ENCODE measurements around the gene ACOXL. TPM values are rescaled to one million over a fixed set of nuclear protein-coding genes. Genes with fewer than 3 reads are reported as not detected.
A peak's percentile ranks its signal among the peaks of the same experiment; 100 is the strongest.

The ACOXL gene
- total RNA-seq, 1 experiment from 2014 or later = not detected

- DNase-seq (ENCODE audit: low read depth) = no peak
These were observed 14.0 kb upstream of the ACOXL start for GRCh38 chr2:110718382-110718781.

- no peak for DNase-seq (ENCODE audit: low read depth)
These were observed 13.4 kb upstream of the ACOXL start for GRCh38 chr2:110718990-110719389.

- DNase-seq (ENCODE audit: low read depth) = no peak
These were observed 11.8 kb upstream of the ACOXL start for GRCh38 chr2:110720547-110720946.

- no peak for DNase-seq (ENCODE audit: low read depth)
These were observed 7.6 kb upstream of the ACOXL start for GRCh38 chr2:110724820-110725219.

GRCh38 chr2:110725370-110725769 is 7.0 kb upstream of the ACOXL start:
- DNase-seq (ENCODE audit: low read depth) = no peak

GRCh38 chr2:110725859-110726258 is 6.5 kb upstream of the ACOXL start:
- no peak for DNase-seq (ENCODE audit: low read depth)

- no peak for DNase-seq (ENCODE audit: low read depth)
These were observed 6.1 kb upstream of the ACOXL start for GRCh38 chr2:110726285-110726684.

- DNase-seq (ENCODE audit: low read depth) = no peak
These were observed 4.5 kb upstream of the ACOXL start for GRCh38 chr2:110727923-110728322.

- no peak for DNase-seq (ENCODE audit: low read depth)
These were observed 3.3 kb upstream of the ACOXL start for GRCh38 chr2:110729106-110729505.

- DNase-seq (ENCODE audit: low read depth) = no peak
These were observed 1.3 kb upstream of the ACOXL start for GRCh38 chr2:110731064-110731463.

GRCh38 chr2:110735366-110735765 is 3.0 kb downstream of the ACOXL start:
- DNase-seq (ENCODE audit: low read depth) = no peak

GRCh38 chr2:110737783-110738182 is 5.4 kb downstream of the ACOXL start:
- DNase-seq (ENCODE audit: low read depth) = no peak

- DNase-seq (ENCODE audit: low read depth) = no peak
These were observed 8.5 kb downstream of the ACOXL start for GRCh38 chr2:110740747-110741349.

- DNase-seq (ENCODE audit: low read depth) = peak; percentile 18
These were observed 9.2 kb downstream of the ACOXL start for GRCh38 chr2:110741491-110741980.

GRCh38 chr2:110742412-110742811 is 10.0 kb downstream of the ACOXL start:
- no peak for DNase-seq (ENCODE audit: low read depth)

- no peak for DNase-seq (ENCODE audit: low read depth)
These were observed 11.2 kb downstream of the ACOXL start for GRCh38 chr2:110743600-110743999.

GRCh38 chr2:110744429-110744828 is 12.1 kb downstream of the ACOXL start:
- DNase-seq (ENCODE audit: low read depth) = no peak

GRCh38 chr2:110745048-110745447 is 12.7 kb downstream of the ACOXL start:
- no peak for DNase-seq (ENCODE audit: low read depth)

GRCh38 chr2:110746586-110747521 is 14.5 kb downstream of the ACOXL start:
- DNase-seq (ENCODE audit: low read depth) = no peak

GRCh38 chr2:110747522-110748488 is 15.4 kb downstream of the ACOXL start:
- no peak for DNase-seq (ENCODE audit: low read depth)

- DNase-seq (ENCODE audit: low read depth) = peak; percentile 35
These were observed 16.1 kb downstream of the ACOXL start for GRCh38 chr2:110748489-110748867.

GRCh38 chr2:110751642-110752041 is 19.3 kb downstream of the ACOXL start:
- DNase-seq (ENCODE audit: low read depth) = no peak

All from RPMI7951 (cell line).